CD14-positive monocyte (primary cell): Measurements from ENCODE around the gene ANKRD13B. TPM values are rescaled to one million over a fixed set of nuclear protein-coding genes. Genes with fewer than 3 reads are reported as not detected.
A peak's percentile ranks its signal among the peaks of the same experiment; 100 is the strongest.

Experiments
- DNase-seq, 3 donors: peaks; one replicate each; pipeline ENCODE4 v3.0.0-alpha.2; 2011 to 2022
- H2AFZ ChIP-seq: 2 replicates; pipeline ENCODE4 v1.6.0; 2012; ENCODE audit warnings: mild to moderate bottlenecking, low read depth, low read length, inconsistent platforms; ENCODE audit not compliant: insufficient read depth, poor library complexity, severe bottlenecking
- H3K27ac ChIP-seq, 2 donors: 1 replicate in 1 of 2; 2 replicates in 1 of 2; pipeline ENCODE4 v1.5.1; 2012 to 2013; ENCODE audit warnings: low read length in 2 of 2, control low read depth in 1 of 2, inconsistent platforms in 1 of 2, low read depth in 1 of 2, mild to moderate bottlenecking in 1 of 2
- H3K27me3 ChIP-seq, 2 donors: one replicate each; pipeline versions ENCODE4 v1.6.0 to v1.6.1; 2011 to 2013; ENCODE audit warnings: low read length in 2 of 2; ENCODE audit not compliant: control insufficient read depth in 2 of 2, insufficient read depth in 2 of 2
- H3K36me3 ChIP-seq, 2 donors: replicated peaks in 1 of 2; 1 replicate in 1 of 2; 2 replicates in 1 of 2; pipeline versions ENCODE4 v1.5.1 to v1.6.1; 2012 to 2013; ENCODE audit warnings: low read length in 2 of 2, control low read depth in 1 of 2, inconsistent platforms in 1 of 2, mild to moderate bottlenecking in 1 of 2; ENCODE audit not compliant: insufficient read depth in 2 of 2, control insufficient read depth in 1 of 2
- H3K4me1 ChIP-seq, 2 donors: 1 replicate in 1 of 2; 2 replicates in 1 of 2; pipeline versions ENCODE4 v1.5.1 to v1.6.1; 2012 to 2013; ENCODE audit warnings: low read length in 2 of 2, control low read depth in 1 of 2, inconsistent platforms in 1 of 2, mild to moderate bottlenecking in 1 of 2, moderate library complexity in 1 of 2; ENCODE audit not compliant: insufficient read depth in 2 of 2, control insufficient read depth in 1 of 2
- H3K4me2 ChIP-seq: replicated peaks from 2 replicates; pipeline ENCODE3; 2012; ENCODE audit warnings: low read length, moderate library complexity, mild to moderate bottlenecking; ENCODE audit not compliant: poor library complexity, severe bottlenecking; ENCODE audit errors: extremely low read depth
- H3K4me3 ChIP-seq, 3 experiments: fragments of 200-600 bp in 1 of 3; sonication (generic) in 1 of 3; replicated peaks in 1 of 3; 1 replicate in 2 of 3; 2 replicates in 1 of 3; pipeline ENCODE4 v1.5.1; 2011 to 2013; ENCODE audit warnings: low read length in 3 of 3, mild to moderate bottlenecking in 3 of 3, control low read depth in 2 of 3, low read depth in 2 of 3, inconsistent platforms in 1 of 3, moderate library complexity in 1 of 3
- H3K79me2 ChIP-seq: 2 replicates; pipeline ENCODE4 v1.6.0; 2012; ENCODE audit warnings: mild to moderate bottlenecking, control low read depth, inconsistent platforms, low read length, moderate library complexity; ENCODE audit not compliant: insufficient read depth
- H3K9ac ChIP-seq: 2 replicates; pipeline ENCODE4 v1.6.0; 2017; ENCODE audit warnings: low read length, mild to moderate bottlenecking; ENCODE audit not compliant: insufficient read depth, poor library complexity, severe bottlenecking
- H3K9me3 ChIP-seq, 2 donors: replicated peaks in 1 of 2; 1 replicate in 1 of 2; 2 replicates in 1 of 2; pipeline versions ENCODE4 v1.5.1 to v1.6.1; 2012 to 2013; ENCODE audit warnings: low read length in 2 of 2, control low read depth in 1 of 2; ENCODE audit not compliant: control insufficient read depth in 1 of 2, insufficient read depth in 1 of 2
- H4K20me1 ChIP-seq: 2 replicates; pipeline ENCODE4 v1.6.0; 2012; ENCODE audit warnings: mild to moderate bottlenecking, low read length, control low read depth, moderate library complexity; ENCODE audit not compliant: insufficient read depth
- H3K27ac Mint-ChIP-seq, 7 donors: one replicate each; pipeline ENCODE4 v1.8.0; 2020; ENCODE audit warnings: mild to moderate bottlenecking in 7 of 7, mixed read lengths in 7 of 7, moderate library complexity in 6 of 7, inconsistent platforms in 2 of 7
- H3K27me3 Mint-ChIP-seq, 3 donors: one replicate each; pipeline ENCODE4 v1.8.0; 2021 to 2022; ENCODE audit warnings: low read depth in 3 of 3, mild to moderate bottlenecking in 3 of 3, mixed read lengths in 3 of 3, moderate library complexity in 3 of 3, inconsistent platforms in 1 of 3
- H3K36me3 Mint-ChIP-seq, 2 donors: one replicate each; pipeline ENCODE4 v1.8.0; 2020; ENCODE audit warnings: mixed read lengths in 2 of 2, inconsistent platforms in 1 of 2, mild to moderate bottlenecking in 1 of 2
- H3K4me1 Mint-ChIP-seq: one replicate; pipeline ENCODE4 v1.8.0; 2020; ENCODE audit warnings: mild to moderate bottlenecking, mixed read lengths
- H3K4me3 Mint-ChIP-seq, 2 donors: one replicate each; pipeline ENCODE4 v1.8.0; 2020; ENCODE audit warnings: mild to moderate bottlenecking in 2 of 2, mixed read lengths in 2 of 2, moderate library complexity in 1 of 2
- H3K9me3 Mint-ChIP-seq, 7 donors: one replicate each; pipeline ENCODE4 v1.8.0; 2020 to 2022; ENCODE audit warnings: mixed read lengths in 7 of 7, mild to moderate bottlenecking in 6 of 7, moderate library complexity in 6 of 7, inconsistent platforms in 2 of 7
- WGBS: methylation state at CpG from one replicate; pipeline ENCODE4 v1.1.5; 2013; ENCODE audit warnings: missing lambda C conversion rate; ENCODE audit not compliant: insufficient coverage; 5-methylcytosine and 5-hydroxymethylcytosine counted together
- intact Hi-C, 2 donors: fragments of 100-400 bp; cut with micrococcal nuclease; formaldehyde crosslinking; loops; one replicate each; pipeline versions ENCODE4 v1.15.0 to v1.15.1; 2023
- polyA plus RNA-seq, 3 donors: library from polyadenylated mRNA; depleted of rRNA in 1 of 3; unstranded in 2 of 3; stranded (reverse) in 1 of 3; fragments of 300-500 nt in 2 of 3; fragments of >200 nt in 1 of 3; fragmentation: Illumina TruSeq in 2 of 3; gene quantifications; 1 replicate in 2 of 3; 2 replicates in 1 of 3; pipeline ENCODE4 v1.2.3, GENCODE V29; 2012 to 2021
- TF ChIP-seq, protein P1 (sequence below): fragments of 200-600 bp; IDR thresholded peaks from one replicate; pipeline ENCODE4 v1.8.0; 2022; ENCODE audit warnings: antibody characterized with exemption, mild to moderate bottlenecking

The ANKRD13B gene
- polyA plus RNA-seq, 3 donors: 0.37 TPM; not detected in 2

DNA sequence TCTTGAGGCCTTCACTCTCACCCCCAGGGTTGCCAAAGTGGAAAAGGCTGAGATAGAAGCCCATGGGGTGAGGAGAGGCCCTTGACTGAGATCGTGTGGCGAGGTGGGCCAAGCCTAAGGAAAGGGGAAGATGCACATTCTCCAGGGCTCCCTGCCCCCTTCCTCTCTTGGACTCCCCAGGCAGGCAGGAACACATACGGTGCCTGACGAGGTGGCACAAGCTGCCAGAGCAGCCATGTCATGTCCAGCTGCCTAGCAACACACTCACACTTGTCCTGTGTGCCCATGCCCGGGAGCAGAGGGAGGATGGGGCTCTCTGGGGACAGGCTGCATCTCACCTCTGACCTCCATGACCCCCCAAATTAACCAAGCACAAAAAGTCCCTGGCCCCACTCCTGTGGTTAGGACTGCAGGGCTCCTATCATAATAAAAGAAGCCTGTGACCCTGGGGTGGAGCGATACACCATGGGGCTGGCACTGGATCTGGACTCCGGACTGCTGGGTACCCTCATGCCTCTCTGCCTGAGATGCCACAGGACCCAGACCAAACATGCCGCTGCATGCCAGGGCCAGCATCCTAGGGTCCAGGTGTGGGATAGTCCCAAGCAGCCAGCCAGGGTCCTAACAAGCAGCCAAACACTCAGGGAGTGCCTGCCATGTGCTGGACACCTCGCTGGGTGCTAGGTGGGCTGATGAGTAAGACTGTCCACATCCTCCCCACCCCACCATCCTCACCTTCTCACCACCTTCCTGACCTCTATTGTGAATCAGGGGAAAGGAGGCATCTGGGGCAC is 6.1 kb upstream of the ANKRD13B start:
- peaks cover 9 to 17% of the 10 kb centered on the region in 2 donors for H3K36me3 ChIP-seq
- H3K27ac Mint-ChIP-seq: peak overlapping the region in 4 of 7 donors; percentile 18 to 61 (median 24)
- 67% methylated on average over 5 of the region's 9 CpGs for whole genome bisulfite sequencing
- TF ChIP-seq, protein P1, sequence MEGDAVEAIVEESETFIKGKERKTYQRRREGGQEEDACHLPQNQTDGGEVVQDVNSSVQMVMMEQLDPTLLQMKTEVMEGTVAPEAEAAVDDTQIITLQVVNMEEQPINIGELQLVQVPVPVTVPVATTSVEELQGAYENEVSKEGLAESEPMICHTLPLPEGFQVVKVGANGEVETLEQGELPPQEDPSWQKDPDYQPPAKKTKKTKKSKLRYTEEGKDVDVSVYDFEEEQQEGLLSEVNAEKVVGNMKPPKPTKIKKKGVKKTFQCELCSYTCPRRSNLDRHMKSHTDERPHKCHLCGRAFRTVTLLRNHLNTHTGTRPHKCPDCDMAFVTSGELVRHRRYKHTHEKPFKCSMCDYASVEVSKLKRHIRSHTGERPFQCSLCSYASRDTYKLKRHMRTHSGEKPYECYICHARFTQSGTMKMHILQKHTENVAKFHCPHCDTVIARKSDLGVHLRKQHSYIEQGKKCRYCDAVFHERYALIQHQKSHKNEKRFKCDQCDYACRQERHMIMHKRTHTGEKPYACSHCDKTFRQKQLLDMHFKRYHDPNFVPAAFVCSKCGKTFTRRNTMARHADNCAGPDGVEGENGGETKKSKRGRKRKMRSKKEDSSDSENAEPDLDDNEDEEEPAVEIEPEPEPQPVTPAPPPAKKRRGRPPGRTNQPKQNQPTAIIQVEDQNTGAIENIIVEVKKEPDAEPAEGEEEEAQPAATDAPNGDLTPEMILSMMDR: no peak
- peaks cover 63% of the 10 kb centered on the region for H3K79me2 ChIP-seq
- peak overlapping the region in 1 of 2 donors; percentile 34 for H3K4me3 Mint-ChIP-seq
- peak overlapping the region in 1 of 3 experiments; percentile 79 for H3K4me3 ChIP-seq
- no peak overlapping the region for H3K27ac ChIP-seq
- no peaks in the 10 kb centered on the region for H3K9me3 Mint-ChIP-seq
- peak overlapping the region; percentile 30 for H3K4me2 ChIP-seq
- peaks cover 70% of the 10 kb centered on the region for H3K4me1 Mint-ChIP-seq
- peak in 2 of 3 donors; percentile 29 to 45 for DNase-seq
- H3K27me3 ChIP-seq: peaks cover 0 to 4% of the 10 kb centered on the region in 2 donors
- no peak overlapping the region for H2AFZ ChIP-seq
- peaks cover 70 to 73% of the 10 kb centered on the region in 2 donors for H3K4me1 ChIP-seq
- intact Hi-C loops: loop anchor here in 1 of 2 donors (10.0 kb wide), 1 partner anchor 338 kb away; no protein-coding TSS in a partner anchor
- peaks cover 2 to 16% (median 7%) of the 10 kb centered on the region in 3 donors for H3K27me3 Mint-ChIP-seq
- no peaks in the 10 kb centered on the region for H3K9me3 ChIP-seq
- peaks cover 63% of the 10 kb centered on the region for H4K20me1 ChIP-seq
- H3K9ac ChIP-seq: no peak overlapping the region
- peaks cover 11 to 20% of the 10 kb centered on the region in 2 donors for H3K36me3 Mint-ChIP-seq

DNA sequence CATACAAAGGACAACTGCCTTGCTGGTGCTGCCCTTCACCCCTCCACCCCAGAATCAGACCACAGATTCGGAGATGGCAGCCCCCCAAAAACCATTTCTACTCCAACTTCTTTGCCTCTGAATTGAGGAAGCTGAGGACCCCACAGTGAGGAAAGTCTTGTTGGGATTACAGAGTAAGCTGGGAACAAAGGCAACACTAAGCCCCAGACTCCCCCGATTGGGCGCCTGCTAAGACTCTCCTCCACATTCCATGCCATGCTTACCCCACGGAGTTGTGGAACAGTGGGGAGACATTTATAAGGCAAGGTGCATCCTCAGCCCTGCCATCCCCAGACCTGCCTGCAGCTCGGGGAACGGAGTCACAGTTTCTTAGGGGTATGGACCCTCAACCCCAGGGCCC is 5.3 kb upstream of the ANKRD13B start:
- peaks cover 2 to 10% of the 10 kb centered on the region in 2 donors for H3K36me3 ChIP-seq
- H3K27ac ChIP-seq: peak overlapping the region in 1 of 2 donors; percentile 38
- peak overlapping the region; percentile 82 for H3K4me2 ChIP-seq
- Mint-ChIP-seq H3K27ac (peak overlapping the region in 1 of 7 donors; percentile 48), H3K9me3 (peaks cover 0 to under 1% (median 0%) of the 10 kb centered on the region in 7 donors), H3K4me3 (peak overlapping the region; percentile 91 to 93), H3K36me3 (peaks cover 6 to 13% of the 10 kb centered on the region in 2 donors), H3K27me3 (peaks cover 6 to 21% (median 14%) of the 10 kb centered on the region in 3 donors), H3K4me1 (peaks cover 77% of the 10 kb centered on the region)
- no peak for DNase-seq
- H3K9me3 ChIP-seq: no peaks in the 10 kb centered on the region
- peaks cover 0 to 11% of the 10 kb centered on the region in 2 donors for H3K27me3 ChIP-seq
- peaks cover 63% of the 10 kb centered on the region for H3K79me2 ChIP-seq
- H3K4me1 ChIP-seq: peaks cover 77 to 80% of the 10 kb centered on the region in 2 donors
- intact Hi-C loops: loop anchor here in 1 of 2 donors (10.0 kb wide), 1 partner anchor 337 kb away; no protein-coding TSS in a partner anchor
- no peak overlapping the region for H2AFZ ChIP-seq
- TF ChIP-seq, protein P1: no peak
- peaks cover 61% of the 10 kb centered on the region for H4K20me1 ChIP-seq
- peak overlapping the region; percentile 46 for H3K9ac ChIP-seq
- peak overlapping the region in 1 of 3 experiments; percentile 79 for H3K4me3 ChIP-seq
- no CpG with 5 or more reads among the region's 6 CpGs for WGBS
